HL-60/S4 treated with retinoic acid at 250 ng/mL for 4 days and 3 days (cell line): ENCODE data around the gene PCSK4.
"Not testable (repeated sequence)": the region's sequence is repeated elsewhere in the genome, so short reads cannot be mapped to it uniquely, and the experiment has no call there.

Experiments used
- in situ Hi-C: fragments of 300-500 bp; cut with MboI; formaldehyde crosslinking; loops from 2 replicates; pipeline ENCODE4 v1.7.0; 2022; ENCODE audit warnings: low sequenced_read_pairs

PCSK4 gene

GRCh38 chr19:1489463-1490310 lies 463 bp downstream of the PCSK4 start:
- in situ Hi-C loops: no loop called here

DNA sequence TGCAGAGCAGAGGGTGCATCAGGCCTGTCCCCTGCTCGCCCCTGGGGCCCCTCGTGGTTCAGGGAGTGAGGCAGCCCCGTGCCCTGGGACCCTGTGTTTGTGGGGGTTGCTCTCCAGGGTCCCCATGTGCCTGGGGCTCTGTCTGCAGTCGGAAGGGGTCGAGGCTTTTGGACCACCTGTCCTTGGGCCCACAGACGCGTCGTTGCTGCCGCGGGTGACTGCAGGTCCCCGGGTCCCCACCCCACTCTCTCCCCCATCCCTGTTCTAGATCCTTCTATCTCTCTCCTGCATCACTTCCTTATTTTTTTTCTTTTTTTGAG lies 1.9 kb downstream of the PCSK4 start:
- in situ Hi-C loops: no loop called here

DNA sequence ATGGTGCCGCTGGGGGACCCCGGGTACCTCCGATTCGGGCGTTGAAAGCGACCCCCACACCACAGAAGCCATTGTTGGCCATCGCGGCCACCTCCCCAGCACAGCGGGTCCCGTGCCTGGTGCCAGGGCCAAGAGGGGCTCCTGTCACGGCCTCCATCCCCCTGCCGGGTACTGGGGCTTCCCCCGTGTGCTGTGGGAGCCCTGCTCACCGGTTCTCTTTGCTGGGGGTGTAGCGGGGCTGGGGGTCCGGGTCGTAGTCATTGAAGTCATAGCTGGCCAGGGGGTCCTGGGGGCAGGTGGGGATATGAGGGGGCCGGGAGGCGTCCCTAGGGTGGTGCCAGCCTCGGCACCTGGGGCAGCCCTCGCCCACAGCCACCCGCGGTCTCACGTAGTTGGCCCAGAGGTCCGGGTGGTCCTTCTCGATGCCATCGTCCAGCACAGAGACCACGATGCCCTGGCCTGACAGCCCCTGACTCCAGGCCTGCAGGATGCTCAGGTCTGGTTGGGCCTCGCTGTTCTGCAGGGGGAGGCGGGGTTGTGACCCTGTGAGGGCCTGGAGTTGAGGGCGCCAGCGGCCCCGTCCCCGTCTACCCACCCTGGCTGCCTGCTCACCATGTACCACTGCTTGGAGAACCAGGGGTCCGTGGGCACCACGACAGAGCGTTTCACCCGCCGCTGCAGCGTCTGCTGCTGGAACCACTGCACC lies 2.4 kb downstream of the PCSK4 start:
- in situ Hi-C loops: no loop called here

DNA sequence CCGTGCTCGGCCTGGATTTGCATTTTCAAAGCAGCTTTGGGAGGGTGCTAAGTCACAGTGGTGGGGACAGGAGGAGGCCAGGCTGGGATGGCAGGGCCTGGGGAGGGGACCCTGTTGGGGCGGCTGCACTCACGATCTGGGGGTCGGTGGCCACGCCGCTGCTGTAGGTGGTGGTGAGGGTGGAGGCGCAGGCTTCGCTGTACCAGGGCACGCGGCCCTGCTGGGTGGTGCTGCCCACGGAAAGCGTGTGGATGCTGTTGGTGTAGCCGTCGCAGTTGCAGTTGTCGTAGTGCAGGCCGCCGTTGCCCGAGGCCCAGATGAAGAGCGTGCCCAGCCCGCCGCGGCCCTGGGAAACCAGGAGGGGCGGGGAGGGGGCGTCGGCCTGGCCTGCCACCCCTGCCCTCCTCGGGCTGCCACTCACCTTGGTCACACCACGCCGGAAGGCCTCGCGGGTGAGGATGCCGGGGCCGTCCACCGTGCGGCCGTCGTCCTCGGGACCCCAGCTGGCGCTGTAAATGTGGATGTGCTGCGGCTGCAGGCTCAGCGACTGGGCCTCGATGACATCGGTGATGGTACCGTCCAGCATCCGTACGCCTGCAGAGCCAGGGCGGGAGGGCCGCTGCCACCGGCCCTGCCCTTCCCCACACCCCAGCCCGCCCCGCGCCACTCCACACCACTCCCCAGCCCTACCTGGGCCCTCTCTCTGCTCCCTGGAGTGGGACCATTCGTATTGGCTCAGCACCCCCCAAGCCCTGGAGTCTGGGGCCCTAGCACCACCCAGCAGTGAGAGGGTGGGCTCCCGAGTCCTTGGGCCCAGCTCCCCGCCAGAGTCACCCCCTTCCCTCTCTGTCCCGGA lies 3.2 kb downstream of the PCSK4 start:
- in situ Hi-C loops: no loop called here

DNA sequence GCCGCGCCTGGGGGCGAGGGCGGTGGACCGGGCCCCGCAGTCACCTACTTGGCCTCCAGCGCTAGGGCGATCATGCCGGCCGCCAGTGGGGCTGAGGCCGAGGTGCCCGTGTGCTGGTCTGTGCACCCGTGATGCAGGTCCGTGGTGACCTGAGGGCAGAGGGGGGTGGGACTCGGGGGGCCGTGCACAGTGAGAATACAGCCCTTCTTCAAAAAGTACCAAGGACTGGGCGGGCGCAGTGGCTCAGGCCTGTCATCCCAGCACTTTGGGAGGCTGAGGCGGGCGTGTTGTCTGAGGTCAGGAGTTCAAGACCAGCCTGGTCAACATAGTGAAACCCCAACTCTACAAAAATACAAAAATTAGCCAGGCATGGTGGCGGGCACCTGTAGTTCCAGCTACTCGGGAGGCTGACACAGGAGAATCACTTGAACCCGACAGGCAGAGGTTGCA lies 6.1 kb downstream of the PCSK4 start:
- in situ Hi-C loops: no loop called here

GRCh38 chr19:1483131-1483978 lies 6.8 kb downstream of the PCSK4 start:
- in situ Hi-C loops: no loop called here

- in situ Hi-C loops: no loop called here
Observed at GRCh38 chr19:1482361-1483130, 7.6 kb downstream of the PCSK4 start.

DNA sequence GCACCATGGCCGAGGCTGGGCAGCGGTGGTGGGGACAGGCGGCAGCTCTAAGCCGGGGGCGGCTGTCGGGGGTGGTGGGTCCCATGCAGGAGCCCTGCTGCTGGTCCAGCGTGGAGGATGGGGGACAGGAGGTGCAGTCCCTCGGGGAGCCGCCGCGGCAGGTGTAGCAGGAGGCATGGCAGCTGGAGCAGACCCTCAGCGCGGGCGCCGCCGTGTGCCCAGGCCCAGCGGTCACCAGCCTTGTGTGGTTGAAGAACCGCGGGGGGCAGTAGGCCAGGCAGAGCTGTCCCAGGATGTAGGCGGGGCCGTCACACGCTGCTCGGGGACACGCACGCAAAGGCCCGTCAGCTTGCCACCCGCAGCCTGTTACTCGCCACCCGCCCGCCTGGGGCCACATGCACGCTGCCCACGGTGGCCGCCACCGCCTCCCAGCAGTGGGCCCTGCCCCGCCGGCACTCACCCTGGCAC lies 8.2 kb downstream of the PCSK4 start:
- in situ Hi-C loops: no loop called here

DNA sequence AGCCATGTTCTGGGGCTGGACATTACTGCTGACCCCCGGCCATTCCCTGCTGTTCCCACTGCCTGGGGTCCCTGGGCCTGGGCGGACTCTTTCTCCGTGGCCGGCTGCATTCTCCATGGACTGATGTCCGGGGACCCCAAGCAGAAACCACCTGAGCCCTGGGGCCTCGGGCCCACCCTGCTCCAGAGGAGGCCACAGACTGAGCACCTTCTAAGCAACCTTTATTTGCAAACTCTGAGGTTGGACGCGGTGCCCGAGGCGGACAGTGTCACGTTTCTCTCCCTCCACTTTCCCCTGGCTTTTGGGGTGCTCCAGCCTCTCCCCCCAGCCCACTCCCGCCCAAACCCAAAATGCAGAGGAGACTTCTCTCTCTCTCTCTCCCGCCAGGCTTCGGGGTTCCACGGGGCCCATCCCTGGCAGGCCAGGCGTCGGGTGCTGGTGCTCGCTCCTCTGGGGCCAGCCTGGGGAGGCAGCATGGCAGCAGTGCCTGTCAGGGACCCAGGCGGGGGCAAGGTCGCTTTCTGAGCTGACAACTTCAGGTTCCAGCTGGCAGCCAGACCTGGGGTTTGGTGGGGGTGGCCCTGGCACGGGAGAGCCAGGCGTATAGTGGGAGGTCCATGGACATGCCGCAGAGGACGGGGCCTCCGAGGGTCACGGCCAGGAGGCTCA lies 8.8 kb downstream of the PCSK4 start:
- in situ Hi-C loops: no loop called here

DNA sequence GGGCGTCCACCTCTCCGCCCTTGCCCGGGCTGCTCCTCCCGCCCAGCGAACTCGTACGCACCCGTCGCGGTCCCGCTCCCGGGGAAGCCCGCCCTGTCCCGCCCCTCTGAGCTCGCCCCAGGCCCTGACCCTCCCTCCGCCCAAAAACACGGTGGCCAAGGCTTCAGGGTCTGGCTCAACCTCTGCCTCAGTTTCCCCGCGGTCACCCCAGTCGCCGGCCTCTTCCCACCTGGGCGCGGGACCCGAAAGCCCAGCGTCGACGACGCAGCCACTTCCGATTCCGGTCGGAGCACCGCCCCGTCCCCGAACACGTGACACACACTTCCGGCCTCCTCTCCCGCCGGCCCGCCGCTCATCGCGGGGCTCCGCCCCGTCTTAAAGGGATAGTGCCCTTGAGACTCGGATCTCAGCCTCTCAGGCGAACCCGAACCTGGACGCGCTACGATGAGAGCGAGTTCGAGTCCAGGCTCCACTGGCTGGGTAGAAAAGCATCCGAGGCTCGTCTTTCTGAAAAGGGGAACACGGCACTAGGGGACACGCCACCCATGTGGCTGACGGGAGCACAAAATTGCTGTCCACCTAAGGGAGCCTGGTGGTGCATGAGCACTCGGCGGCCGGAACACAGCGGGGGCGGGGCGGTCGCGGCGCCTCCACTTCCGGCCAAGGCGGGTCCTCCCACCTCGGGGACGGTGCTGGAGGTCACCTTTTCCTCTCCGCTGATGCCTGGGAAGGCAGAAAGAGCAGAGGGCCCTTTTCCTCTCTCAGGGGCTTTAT lies 11.0 kb downstream of the PCSK4 start, which contains the start of gene C19orf25:
C19orf25 (minus strand) TSS at position 282 of the 774 bp plus-strand sequence. CDS start 312 bp downstream, outside the sequence.
- in situ Hi-C loops: no loop called here

GRCh38 chr19:1477056-1477455 lies 13.1 kb downstream of the PCSK4 start:
- in situ Hi-C loops: not testable (repeated sequence)

GRCh38 chr19:1475751-1476437 lies 14.3 kb downstream of the PCSK4 start:
- in situ Hi-C loops: no loop called here

- in situ Hi-C loops: no loop called here
Observed at GRCh38 chr19:1474765-1475351, 15.3 kb downstream of the PCSK4 start.

DNA sequence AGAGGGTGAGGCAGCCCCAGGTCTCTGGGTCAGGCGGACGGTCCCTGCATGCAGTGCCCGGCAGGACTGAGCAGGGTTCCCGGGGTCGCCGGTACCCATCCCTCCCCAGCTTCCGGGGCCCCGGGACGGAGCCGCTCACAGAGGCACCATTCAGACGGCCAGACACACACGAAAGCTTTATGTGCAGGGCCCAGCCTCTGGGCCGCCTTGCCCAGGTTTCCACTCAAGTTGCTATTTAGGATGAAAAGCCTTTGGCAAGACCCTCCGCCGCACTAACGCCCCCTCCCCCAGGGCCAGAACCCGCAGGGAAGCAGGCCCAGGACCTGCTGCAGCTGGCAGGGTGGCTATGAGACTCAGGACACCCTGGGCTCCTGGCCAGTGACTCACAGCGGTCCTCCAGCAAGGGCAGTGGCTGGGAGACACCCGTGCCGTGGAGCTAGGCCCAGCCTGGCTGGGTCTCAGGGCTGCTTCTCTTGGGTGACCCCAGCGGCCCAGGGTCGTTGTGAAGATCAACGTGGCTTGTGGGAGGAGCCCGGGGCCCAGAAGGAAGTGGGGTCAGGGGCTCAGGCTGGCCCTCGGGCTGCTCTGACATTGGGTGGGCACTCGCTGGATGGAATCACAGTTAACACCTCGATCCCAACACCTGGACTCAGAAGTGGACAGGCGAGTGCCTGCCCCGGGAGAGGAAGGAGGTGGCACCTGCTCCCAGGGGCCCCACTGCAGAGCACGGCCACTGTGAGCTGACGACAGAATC lies 16.0 kb downstream of the PCSK4 start:
- in situ Hi-C loops: no loop called here

- in situ Hi-C loops: no loop called here
Observed at GRCh38 chr19:1473085-1473851, 16.9 kb downstream of the PCSK4 start.
